HEK293 (cell line): ENCODE measurements around the gene CDCA7.
"Not testable (repeated sequence)": the region's sequence is repeated elsewhere in the genome, so short reads cannot be mapped to it uniquely, and the experiment has no call there.

Experiments used
- CTCF ChIP-seq: fragments of 450-650 bp; formaldehyde crosslinking; IDR thresholded peaks from 2 replicates; pipeline ENCODE4 v1.5.1; 2016; ENCODE audit warnings: missing biosample characterization, missing genetic modification characterization
- ZNF548 ChIP-seq: fragments of 450-650 bp; formaldehyde crosslinking; IDR thresholded peaks from 2 replicates; pipeline ENCODE4 v1.5.1; 2016; ENCODE audit warnings: missing biosample characterization, missing genetic modification characterization
- ZNF768 ChIP-seq: fragments of 450-650 bp; formaldehyde crosslinking; IDR thresholded peaks from 2 replicates; pipeline ENCODE4 v1.5.1; 2018; ENCODE audit warnings: missing biosample characterization, mild to moderate bottlenecking, missing genetic modification characterization

GRCh38 chr2:173333003-173333402, 21.7 kb upstream of the CDCA7 start:
- TF ChIP-seq CTCF; ZNF768 (tag by site-specific recombination); ZNF548 (tag by site-specific recombination): not testable (repeated sequence)
